Stimulated activated memory B cell treated with anti-CD40 and anti-IgM and Interleukin-4, amounts not matched to agents 10 μg/mL and 1 μg/mL and 100 μg/mL, for 72 hours (primary cell): ENCODE measurements around the gene IARS2.

Experiments
- ATAC-seq: fragments of 150-1000 bp; cut with Tn5 transposase; 2 replicates; pipeline ENCODE4 v1.10.0; 2021
- H3K27ac Mint-ChIP-seq: one replicate; pipeline ENCODE4 v1.8.0; 2022; ENCODE audit warnings: mild to moderate bottlenecking, mixed read lengths
- H3K27me3 Mint-ChIP-seq: one replicate; pipeline ENCODE4 v1.8.0; 2022; ENCODE audit warnings: mixed read lengths
- H3K36me3 Mint-ChIP-seq: one replicate; pipeline ENCODE4 v1.8.0; 2022; ENCODE audit warnings: mixed read lengths
- H3K4me1 Mint-ChIP-seq: one replicate; pipeline ENCODE4 v1.8.0; 2022; ENCODE audit warnings: mixed read lengths
- H3K4me3 Mint-ChIP-seq: one replicate; pipeline ENCODE4 v1.8.0; 2022; ENCODE audit warnings: mild to moderate bottlenecking, moderate library complexity, mixed read lengths
- H3K9me3 Mint-ChIP-seq: one replicate; pipeline ENCODE4 v1.8.0; 2022; ENCODE audit warnings: mixed read lengths

The IARS2 gene

GRCh38 chr1:220170836-220171526, 77.0 kb downstream of the IARS2 start:
- Mint-ChIP-seq H3K36me3 (peaks cover 86% of the 10 kb centered on the region), H3K4me1 (peaks cover 14% of the 10 kb centered on the region), H3K9me3 (no peaks in the 10 kb centered on the region), H3K27me3 (no peaks in the 10 kb centered on the region), H3K4me3 (no peak overlapping the region), H3K27ac (no peak overlapping the region)
- ATAC-seq: no peak

DNA sequence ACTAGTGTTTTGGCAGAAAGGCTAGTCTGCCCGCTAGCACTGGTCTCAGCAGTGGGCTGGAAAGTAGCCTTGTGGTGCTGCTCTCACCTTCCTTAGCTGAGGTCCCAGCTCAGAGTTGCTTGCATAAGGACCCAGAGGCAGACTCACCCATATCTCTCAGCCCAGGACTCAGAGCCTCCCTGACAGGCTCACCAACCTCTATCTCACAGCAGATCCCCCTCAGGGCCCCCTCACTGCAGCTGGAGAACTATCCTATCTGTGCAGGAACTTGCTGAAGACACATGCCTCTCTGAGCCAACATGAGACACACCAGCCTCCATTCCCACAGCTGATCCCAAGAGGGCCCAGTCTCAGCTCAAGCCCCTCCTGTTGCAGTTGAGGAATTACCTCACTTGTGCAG, 82.6 kb downstream of the IARS2 start:
- H3K27me3 Mint-ChIP-seq: no peaks in the 10 kb centered on the region
- no peak for ATAC-seq
- H3K4me1 Mint-ChIP-seq: peaks cover 39% of the 10 kb centered on the region
- H3K27ac Mint-ChIP-seq: no peak overlapping the region
- H3K4me3 Mint-ChIP-seq: no peak overlapping the region
- H3K36me3 Mint-ChIP-seq: peaks cover 96% of the 10 kb centered on the region
- H3K9me3 Mint-ChIP-seq: no peaks in the 10 kb centered on the region

- ATAC-seq: no peak
- Mint-ChIP-seq H3K27ac (no peak overlapping the region), H3K9me3 (no peaks in the 10 kb centered on the region), H3K36me3 (peaks cover 64% of the 10 kb centered on the region), H3K4me1 (peaks cover 19% of the 10 kb centered on the region), H3K27me3 (no peaks in the 10 kb centered on the region), H3K4me3 (no peak overlapping the region)
Measured at GRCh38 chr1:220182111-220182510, 88.2 kb downstream of the IARS2 start.

GRCh38 chr1:220182656-220183055, 88.7 kb downstream of the IARS2 start:
- H3K4me3 Mint-ChIP-seq: no peak overlapping the region
- H3K9me3 Mint-ChIP-seq: no peaks in the 10 kb centered on the region
- peaks cover 63% of the 10 kb centered on the region for H3K36me3 Mint-ChIP-seq
- no peak overlapping the region for H3K27ac Mint-ChIP-seq
- no peak for ATAC-seq
- peaks cover 13% of the 10 kb centered on the region for H3K4me1 Mint-ChIP-seq
- H3K27me3 Mint-ChIP-seq: no peaks in the 10 kb centered on the region

DNA sequence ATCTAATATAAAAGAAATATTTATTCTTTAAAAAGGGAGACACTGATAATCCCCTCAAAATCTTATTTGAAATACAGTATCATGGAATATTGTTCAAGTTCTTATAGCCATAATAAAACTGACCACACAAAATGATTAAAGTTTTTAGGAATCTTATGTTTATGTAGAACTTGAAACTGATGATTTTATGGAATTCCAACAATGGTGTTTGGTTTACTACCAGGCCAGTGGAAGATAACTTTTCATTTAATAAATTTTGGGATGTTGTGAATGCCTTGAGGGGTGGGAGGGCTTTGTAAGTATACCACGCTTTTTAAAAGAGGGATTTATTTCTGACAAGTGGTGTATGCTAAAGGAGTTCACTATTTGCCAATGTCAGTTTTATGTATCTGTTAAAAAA, 90.6 kb downstream of the IARS2 start:
- Mint-ChIP-seq H3K4me3 (no peak overlapping the region), H3K36me3 (peaks cover 58% of the 10 kb centered on the region), H3K27me3 (no peaks in the 10 kb centered on the region), H3K27ac (no peak overlapping the region), H3K4me1 (peaks cover under 1% of the 10 kb centered on the region), H3K9me3 (no peaks in the 10 kb centered on the region)
- ATAC-seq: no peak

DNA sequence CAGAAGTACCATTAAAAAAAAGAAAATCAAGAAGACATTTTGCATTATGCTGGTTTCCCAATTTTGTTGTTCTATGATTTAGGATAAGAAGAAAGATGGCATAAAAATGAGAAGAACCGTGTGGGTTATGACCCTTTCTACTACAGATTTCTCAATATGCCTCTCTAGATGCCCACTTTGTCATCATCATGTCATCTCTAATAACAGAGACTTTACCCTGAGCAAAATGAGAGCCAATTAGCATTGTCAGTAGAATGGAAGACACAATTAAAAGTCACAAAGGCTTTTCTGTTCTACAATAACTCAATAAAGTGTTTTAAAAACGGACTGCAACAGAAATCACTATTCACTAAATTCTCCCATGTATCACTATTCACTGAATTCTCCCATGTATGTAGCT, 92.8 kb downstream of the IARS2 start:
- Mint-ChIP-seq H3K9me3 (no peaks in the 10 kb centered on the region), H3K27me3 (no peaks in the 10 kb centered on the region), H3K4me1 (no peaks in the 10 kb centered on the region), H3K4me3 (no peak overlapping the region), H3K36me3 (peaks cover 44% of the 10 kb centered on the region), H3K27ac (no peak overlapping the region)
- no peak for ATAC-seq

DNA sequence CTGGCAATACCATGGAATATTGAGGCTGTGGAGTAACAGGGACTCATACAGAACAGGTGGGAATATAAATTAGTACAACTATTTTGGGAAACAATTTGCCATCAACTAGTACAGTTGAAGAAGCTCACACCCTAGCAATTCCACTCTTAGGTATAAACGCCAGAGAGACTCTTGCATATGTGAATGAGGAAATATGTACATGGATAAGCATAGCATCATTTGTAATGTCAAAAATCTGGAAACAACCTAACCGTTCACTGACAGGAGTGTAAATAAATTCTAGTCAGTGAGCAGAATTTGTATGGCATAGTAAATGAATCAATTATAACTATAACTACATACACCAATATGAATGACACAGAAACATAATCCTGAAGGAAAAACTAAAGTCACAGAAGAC, 94.6 kb downstream of the IARS2 start:
- H3K4me1 Mint-ChIP-seq: no peaks in the 10 kb centered on the region
- no peak for ATAC-seq
- H3K27ac Mint-ChIP-seq: no peak overlapping the region
- H3K27me3 Mint-ChIP-seq: no peaks in the 10 kb centered on the region
- peaks cover 43% of the 10 kb centered on the region for H3K36me3 Mint-ChIP-seq
- no peaks in the 10 kb centered on the region for H3K9me3 Mint-ChIP-seq
- no peak overlapping the region for H3K4me3 Mint-ChIP-seq

- no peak for ATAC-seq
- no peak overlapping the region for H3K27ac Mint-ChIP-seq
Measured at GRCh38 chr1:220189750-220190347, 95.9 kb downstream of the IARS2 start.

GRCh38 chr1:220195701-220196100, 101.8 kb downstream of the IARS2 start:
- no peak for ATAC-seq
- H3K27me3 Mint-ChIP-seq: no peaks in the 10 kb centered on the region
- H3K27ac Mint-ChIP-seq: no peak overlapping the region
- no peaks in the 10 kb centered on the region for H3K4me1 Mint-ChIP-seq
- H3K36me3 Mint-ChIP-seq: peaks cover 21% of the 10 kb centered on the region
- no peaks in the 10 kb centered on the region for H3K9me3 Mint-ChIP-seq
- H3K4me3 Mint-ChIP-seq: no peak overlapping the region

More at GRCh38 chr1:220189750-220190347, 95.9 kb downstream of the IARS2 start:
- no peaks in the 10 kb centered on the region for H3K27me3 Mint-ChIP-seq
- peaks cover 47% of the 10 kb centered on the region for H3K36me3 Mint-ChIP-seq
- no peaks in the 10 kb centered on the region for H3K4me1 Mint-ChIP-seq
- H3K4me3 Mint-ChIP-seq: no peak overlapping the region
- no peaks in the 10 kb centered on the region for H3K9me3 Mint-ChIP-seq
